ENCODE measurements around the gene SPANXD. TPM values are rescaled to one million over a fixed set of nuclear protein-coding genes. Genes with fewer than 3 reads are reported as not detected.

The SPANXD gene
- total and polyA plus RNA-seq, 2 donors (not counting 3 experiments of a cell fraction or from before 2014, with no cell fraction given): not detected

- dilution Hi-C loops (cut with MboI; ENCODE audit: extremely low pct_ligation_motif_present, low sequenced_read_pairs): no loop called here
- H3K4me1 ChIP-seq (ENCODE audit: control insufficient read depth, extremely low read depth, insufficient read depth, low read length): no peaks in the 10 kb centered on the region
- ChIA-PET CTCF (no interaction called here), POLR2A (no interaction called here)
- no TSS peak for BruUV-seq (replicated peaks)
- no peak overlapping the region for H2AFZ ChIP-seq (ENCODE audit: low read depth, low read length)
- no peaks in the 10 kb centered on the region for H3K36me3 ChIP-seq (ENCODE audit: control insufficient read depth in 2 of 2, extremely low read depth in 1 of 2, insufficient read depth in 2 of 2, low read length in 2 of 2)
- H3K27me3 ChIP-seq (ENCODE audit: control insufficient read depth in 2 of 2, insufficient read depth in 2 of 2, low read length in 2 of 2): no peaks in the 10 kb centered on the region
- intact Hi-C loops (cut with micrococcal nuclease): no loop called here
- H3K27ac ChIP-seq (ENCODE audit: insufficient read depth, low read depth, low read length): no peak overlapping the region
- H3K79me2 ChIP-seq (ENCODE audit: control insufficient read depth, insufficient read depth, low read length): no peaks in the 10 kb centered on the region
- no peaks in the 10 kb centered on the region for H3K9me1 ChIP-seq (replicated peaks; ENCODE audit: control insufficient read depth, extremely low read depth, insufficient read depth, low read length)
- H4K20me1 ChIP-seq (replicated peaks; ENCODE audit: control insufficient read depth, extremely low read depth, insufficient read depth, low read length): no peaks in the 10 kb centered on the region
- no peak for TF ChIP-seq MYC (IDR thresholded peaks at IDR 0.05; ENCODE audit: low read depth, low read length)
- no peak for TF ChIP-seq EZH2 (IDR thresholded peaks at IDR 0.05; ENCODE audit: borderline replicate concordance, low read depth, low read length, severe bottlenecking)
- no peak for TF ChIP-seq FOS (IDR thresholded peaks at IDR 0.05; ENCODE audit: borderline replicate concordance, insufficient read depth, low read length)
- TF ChIP-seq GATA2 (IDR thresholded peaks at IDR 0.05; ENCODE audit: insufficient read depth, insufficient read length, low read depth, low read length): no peak
- no peak for TF ChIP-seq JUN (IDR thresholded peaks at IDR 0.05; ENCODE audit: borderline replicate concordance, insufficient read depth, insufficient read length, low read depth)
- no peak for TF ChIP-seq CTCF (IDR thresholded peaks at IDR 0.05; ENCODE audit: extremely low read depth in 1 of 2, insufficient read depth in 1 of 2, low read depth in 1 of 2, low read length in 2 of 2)
- no peak for TF ChIP-seq POLR2A (IDR thresholded peaks at IDR 0.05; ENCODE audit: low read depth, low read length)
- no peak for TF ChIP-seq MAX (IDR thresholded peaks at IDR 0.05; ENCODE audit: insufficient read depth, insufficient read length)
- no peak for TF ChIP-seq POLR2AphosphoS5 (IDR thresholded peaks at IDR 0.05; ENCODE audit: insufficient read depth, low read depth, low read length)
- no peak overlapping the region for H3K4me2 ChIP-seq (ENCODE audit: insufficient read depth, low read length)
- DNase-seq (ENCODE audit: low read depth, low spot score) (no peak), FAIRE-seq (no peak)
- no peak overlapping the region for H3K4me3 ChIP-seq (replicated peaks in 1 of 3; ENCODE audit: insufficient read depth in 1 of 3, low read depth in 1 of 3, low read length in 3 of 3)
- no peak overlapping the region for H3K9ac ChIP-seq (replicated peaks; ENCODE audit: extremely low read depth, insufficient read depth, low read length)
- H3K9me3 ChIP-seq (replicated peaks; ENCODE audit: control insufficient read depth, insufficient read depth, low read length): no peaks in the 10 kb centered on the region
Observed at GRCh38 chrX:141724186-141724585, 25.6 kb upstream of the SPANXD start.

Measured in endothelial cell of umbilical vein (primary cell).